Calu3 (cell line): ENCODE data around the gene IGFLR1. TPM values are rescaled to one million over a fixed set of nuclear protein-coding genes. Genes with fewer than 3 reads are reported as not detected.

Source experiments
- BruUV-seq: library from RNA; stranded (reverse); fragments of 400-500 nt; replicated peaks from 2 replicates; lab custom pipeline; 2021; lab: Mats Ljungman, UMichigan
- CTCF ChIA-PET: fragments of 300-600 bp; sonication (Branson Sonifier 250); formaldehyde crosslinking; loops from one replicate; lab custom pipeline; 2022; ENCODE audit warnings: antibody characterized with exemption; lab: Charles Lee
- DNase-seq: peaks from one replicate; pipeline ENCODE4 v3.0.0; 2022
- H3K27ac Mint-ChIP-seq: one replicate; pipeline ENCODE4 v1.8.0; 2022; ENCODE audit warnings: mixed read lengths; ENCODE audit not compliant: unreplicated experiment
- H3K27me3 Mint-ChIP-seq: one replicate; pipeline ENCODE4 v1.8.0; 2022; ENCODE audit warnings: mixed read lengths; ENCODE audit not compliant: unreplicated experiment
- H3K36me3 Mint-ChIP-seq: one replicate; pipeline ENCODE4 v1.8.0; 2022; ENCODE audit warnings: mild to moderate bottlenecking, moderate library complexity, mixed read lengths; ENCODE audit not compliant: insufficient read depth, unreplicated experiment
- H3K4me1 Mint-ChIP-seq: one replicate; pipeline ENCODE4 v1.8.0; 2022; ENCODE audit warnings: mild to moderate bottlenecking, low read depth, mixed read lengths; ENCODE audit not compliant: unreplicated experiment
- H3K4me3 Mint-ChIP-seq: one replicate; pipeline ENCODE4 v1.8.0; 2022; ENCODE audit warnings: mild to moderate bottlenecking, low read depth, moderate library complexity, mixed read lengths; ENCODE audit not compliant: unreplicated experiment
- H3K9me3 Mint-ChIP-seq: one replicate; pipeline ENCODE4 v1.8.0; 2022; ENCODE audit warnings: low read depth, mixed read lengths; ENCODE audit not compliant: unreplicated experiment
- intact Hi-C: fragments of 100-400 bp; cut with micrococcal nuclease; formaldehyde crosslinking; loops from one replicate; pipeline ENCODE4 v1.10.0; 2022; ENCODE audit not compliant: unreplicated experiment
- total RNA-seq: library from RNA; stranded (reverse); gene quantifications from 2 replicates; pipeline ENCODE4 v1.2.3, GENCODE V29; 2022
- TF ChIP-seq, protein P1 (sequence below): fragments of 200-600 bp; IDR thresholded peaks from one replicate; pipeline ENCODE4 v1.8.0; 2022; ENCODE audit warnings: antibody characterized with exemption; ENCODE audit not compliant: unreplicated experiment

IGFLR1 gene
- total RNA-seq, 1 experiment from 2014 or later: 9.2 TPM

GRCh38 chr19:35704218-35704617 lies 38.0 kb downstream of the IGFLR1 start, which contains the start of gene ZBTB32:
ZBTB32 (plus strand) TSS chr19:35704558; CDS start chr19:35714627, 10,069 bp downstream.
- Mint-ChIP-seq H3K27ac (no peak within 1 kb of the TSS), H3K4me1 (peaks cover 8% of the 10 kb centered on the region), H3K27me3 (peaks cover 11% of the 10 kb centered on the region), H3K9me3 (no peaks in the 10 kb centered on the region), H3K4me3 (no peak within 1 kb of the TSS), H3K36me3 (peaks cover 11% of the 10 kb centered on the region)
- BruUV-seq: no TSS peak
- no peak for DNase-seq
- CTCF ChIA-PET: interaction anchor here (0.7 kb wide), 1 partner anchor 92 kb away, joined by 3 read pairs; the partner anchor contains the start of gene HAUS5
- TF ChIP-seq, protein P1, sequence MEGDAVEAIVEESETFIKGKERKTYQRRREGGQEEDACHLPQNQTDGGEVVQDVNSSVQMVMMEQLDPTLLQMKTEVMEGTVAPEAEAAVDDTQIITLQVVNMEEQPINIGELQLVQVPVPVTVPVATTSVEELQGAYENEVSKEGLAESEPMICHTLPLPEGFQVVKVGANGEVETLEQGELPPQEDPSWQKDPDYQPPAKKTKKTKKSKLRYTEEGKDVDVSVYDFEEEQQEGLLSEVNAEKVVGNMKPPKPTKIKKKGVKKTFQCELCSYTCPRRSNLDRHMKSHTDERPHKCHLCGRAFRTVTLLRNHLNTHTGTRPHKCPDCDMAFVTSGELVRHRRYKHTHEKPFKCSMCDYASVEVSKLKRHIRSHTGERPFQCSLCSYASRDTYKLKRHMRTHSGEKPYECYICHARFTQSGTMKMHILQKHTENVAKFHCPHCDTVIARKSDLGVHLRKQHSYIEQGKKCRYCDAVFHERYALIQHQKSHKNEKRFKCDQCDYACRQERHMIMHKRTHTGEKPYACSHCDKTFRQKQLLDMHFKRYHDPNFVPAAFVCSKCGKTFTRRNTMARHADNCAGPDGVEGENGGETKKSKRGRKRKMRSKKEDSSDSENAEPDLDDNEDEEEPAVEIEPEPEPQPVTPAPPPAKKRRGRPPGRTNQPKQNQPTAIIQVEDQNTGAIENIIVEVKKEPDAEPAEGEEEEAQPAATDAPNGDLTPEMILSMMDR: no peak
- intact Hi-C loops: no loop called here

- intact Hi-C loops: no loop called here
- TF ChIP-seq, protein P1: no peak
- peaks cover 4% of the 10 kb centered on the region for H3K27me3 Mint-ChIP-seq
- H3K36me3 Mint-ChIP-seq: peaks cover 11% of the 10 kb centered on the region
- CTCF ChIA-PET: interaction anchor here (0.5 to 2.0 kb wide), 5 partner anchors 9 to 91 kb away, joined by 3 to 5 read pairs (median 4); partner anchors contain the start of gene HAUS5
- no peaks in the 10 kb centered on the region for H3K9me3 Mint-ChIP-seq
- no peak overlapping the region for H3K27ac Mint-ChIP-seq
- H3K4me1 Mint-ChIP-seq: peaks cover 8% of the 10 kb centered on the region
- no peak overlapping the region for H3K4me3 Mint-ChIP-seq
- no peak for DNase-seq
- BruUV-seq: no TSS peak
Observed at GRCh38 chr19:35703343-35703742, 38.9 kb downstream of the IGFLR1 start.

GRCh38 chr19:35702223-35703012 lies 39.8 kb downstream of the IGFLR1 start:
- TF ChIP-seq, protein P1: no peak
- DNase-seq: peak; percentile 95
- intact Hi-C loops: no loop called here
- CTCF ChIA-PET: interaction anchor here (0.5 to 2.0 kb wide), 8 partner anchors 8 to 104 kb away, joined by 3 to 5 read pairs (median 3); no protein-coding TSS in a partner anchor
- Mint-ChIP-seq H3K4me3 (peak overlapping the region; percentile 88), H3K9me3 (no peaks in the 10 kb centered on the region), H3K36me3 (peaks cover 11% of the 10 kb centered on the region), H3K27ac (peak overlapping the region; percentile 66), H3K4me1 (peaks cover 8% of the 10 kb centered on the region), H3K27me3 (no peaks in the 10 kb centered on the region)
- no TSS peak for BruUV-seq

- CTCF ChIA-PET: no interaction called here
- H3K36me3 Mint-ChIP-seq: peaks cover under 1% of the 10 kb centered on the region
- no TSS peak for BruUV-seq
- H3K27me3 Mint-ChIP-seq: no peaks in the 10 kb centered on the region
- no peaks in the 10 kb centered on the region for H3K9me3 Mint-ChIP-seq
- H3K27ac Mint-ChIP-seq: no peak overlapping the region
- no peak for DNase-seq
- H3K4me3 Mint-ChIP-seq: no peak overlapping the region
- TF ChIP-seq, protein P1: no peak
- intact Hi-C loops: no loop called here
- H3K4me1 Mint-ChIP-seq: peaks cover 9% of the 10 kb centered on the region
Observed at GRCh38 chr19:35696835-35697234, 45.4 kb downstream of the IGFLR1 start.
